Testis (tissue), 3 donors: ENCODE measurements around the gene PIAS4. TPM values are rescaled to one million over a fixed set of nuclear protein-coding genes. Genes with fewer than 3 reads are reported as not detected.

Experiments used
- DNase-seq: peaks from one replicate; pipeline ENCODE4 v3.0.0-alpha.2; 2019
- H3K27ac ChIP-seq, 2 donors: fragments of 200-600 bp; sonication (generic); one replicate each; pipeline ENCODE4 v1.5.1; 2019
- H3K27me3 ChIP-seq: fragments of 200-600 bp; sonication (generic); one replicate; pipeline ENCODE4 v1.5.1; 2019
- H3K36me3 ChIP-seq: fragments of 200-600 bp; sonication (generic); one replicate; pipeline ENCODE4 v1.5.1; 2017; ENCODE audit warnings: low read depth; ENCODE audit errors: missing control alignments
- H3K4me1 ChIP-seq: fragments of 200-600 bp; sonication (generic); one replicate; pipeline ENCODE4 v1.5.1; 2019
- H3K4me3 ChIP-seq, 2 donors: fragments of 200-600 bp; sonication (generic); one replicate each; pipeline ENCODE4 v1.5.1; 2017 to 2019
- H3K9me3 ChIP-seq: fragments of 200-600 bp; sonication (generic); one replicate; pipeline ENCODE4 v1.5.1; 2017
- POLR2A ChIP-seq: fragments of 450-650 bp; IDR thresholded peaks from one replicate; pipeline ENCODE4 v1.6.1; 2017; ENCODE audit warnings: antibody characterized with exemption, mild to moderate bottlenecking, moderate library complexity
- WGBS, 2 donors: methylation state at CpG; one replicate each; pipeline ENCODE4 v1.1.5; 2018; 5-methylcytosine and 5-hydroxymethylcytosine counted together
- intact Hi-C: fragments of 100-400 bp; cut with DNase I; formaldehyde crosslinking; loops from one replicate; pipeline ENCODE4 v1.15.1; 2023; ENCODE audit warnings: low total_unique reads
- polyA plus RNA-seq: library from polyadenylated mRNA; stranded (reverse); fragments of 350-450 nt; fragmentation: Illumina TruSeq; extraction: RNeasy Lipid Tissue Mini Kit (QIAGEN cat#74804); gene quantifications from one replicate; pipeline ENCODE4 v1.2.3, GENCODE V29; 2014; ENCODE audit warnings: low read depth, low replicate concordance; ENCODE audit not compliant: insufficient read depth
- total RNA-seq, 2 donors: library from RNA; depleted of rRNA; stranded (reverse); fragments of >200 nt; gene quantifications; one replicate each; pipeline ENCODE4 v1.2.3, GENCODE V29; 2016
- TF ChIP-seq, protein P1 (sequence below), 3 experiments: fragments of 450-650 bp in 2 of 3; fragments of 200-600 bp in 1 of 3; sonication (generic) in 1 of 3; IDR thresholded peaks; one replicate each; pipeline ENCODE4 v1.5.1; 2016 to 2019; ENCODE audit warnings: antibody characterized with exemption in 3 of 3, mild to moderate bottlenecking in 2 of 3, moderate library complexity in 1 of 3

PIAS4 gene
- total and polyA plus RNA-seq, 3 donors from 2014 or later, result 89.1 to 142 (median 94.5) TPM

DNA sequence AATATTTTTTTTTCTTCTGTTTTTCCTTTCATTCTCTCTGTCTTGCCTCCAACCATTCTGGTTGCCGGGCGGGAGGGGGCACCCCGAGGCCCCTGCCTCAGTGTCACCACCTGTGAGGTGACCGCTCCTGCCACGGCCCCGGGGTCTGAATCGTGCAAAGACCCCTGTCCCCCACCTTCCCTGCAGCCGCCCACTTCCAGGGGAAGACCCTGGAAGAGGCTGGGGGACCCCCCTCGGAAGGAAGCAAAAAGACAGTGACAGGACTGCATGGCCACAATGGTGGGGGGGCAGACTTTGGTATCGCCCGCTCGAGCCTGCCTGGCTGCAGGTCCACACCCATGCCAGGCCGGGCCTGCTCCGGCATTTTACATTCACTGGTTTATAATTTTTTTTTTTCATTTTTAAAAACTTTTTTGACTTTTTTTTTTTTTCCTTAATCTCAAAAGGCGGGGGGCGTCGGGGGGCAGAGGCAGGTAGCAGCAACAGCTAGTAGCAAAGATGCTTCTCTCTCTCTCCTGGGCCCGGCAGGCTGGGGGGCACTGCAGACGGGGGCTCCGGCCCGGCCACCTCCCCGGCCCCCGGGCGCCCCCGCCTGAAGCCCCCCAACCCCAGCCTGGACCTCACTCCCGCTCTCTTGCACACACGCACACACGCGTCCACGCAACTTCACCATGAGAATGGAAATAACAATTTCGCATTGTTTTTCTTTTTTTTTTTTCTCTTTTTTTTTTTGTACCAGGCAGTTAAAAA, 36.6 kb downstream of the PIAS4 start:
- no peak overlapping the region for H3K4me3 ChIP-seq
- peaks cover 6% of the 10 kb centered on the region for H3K4me1 ChIP-seq
- no peak overlapping the region for H3K27ac ChIP-seq
- no peak for DNase-seq
- no peaks in the 10 kb centered on the region for H3K27me3 ChIP-seq
- no peaks in the 10 kb centered on the region for H3K36me3 ChIP-seq
- no peak for TF ChIP-seq POLR2A
- TF ChIP-seq, protein P1, sequence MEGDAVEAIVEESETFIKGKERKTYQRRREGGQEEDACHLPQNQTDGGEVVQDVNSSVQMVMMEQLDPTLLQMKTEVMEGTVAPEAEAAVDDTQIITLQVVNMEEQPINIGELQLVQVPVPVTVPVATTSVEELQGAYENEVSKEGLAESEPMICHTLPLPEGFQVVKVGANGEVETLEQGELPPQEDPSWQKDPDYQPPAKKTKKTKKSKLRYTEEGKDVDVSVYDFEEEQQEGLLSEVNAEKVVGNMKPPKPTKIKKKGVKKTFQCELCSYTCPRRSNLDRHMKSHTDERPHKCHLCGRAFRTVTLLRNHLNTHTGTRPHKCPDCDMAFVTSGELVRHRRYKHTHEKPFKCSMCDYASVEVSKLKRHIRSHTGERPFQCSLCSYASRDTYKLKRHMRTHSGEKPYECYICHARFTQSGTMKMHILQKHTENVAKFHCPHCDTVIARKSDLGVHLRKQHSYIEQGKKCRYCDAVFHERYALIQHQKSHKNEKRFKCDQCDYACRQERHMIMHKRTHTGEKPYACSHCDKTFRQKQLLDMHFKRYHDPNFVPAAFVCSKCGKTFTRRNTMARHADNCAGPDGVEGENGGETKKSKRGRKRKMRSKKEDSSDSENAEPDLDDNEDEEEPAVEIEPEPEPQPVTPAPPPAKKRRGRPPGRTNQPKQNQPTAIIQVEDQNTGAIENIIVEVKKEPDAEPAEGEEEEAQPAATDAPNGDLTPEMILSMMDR (IDR thresholded peaks at IDR 0.05), result no peak
- intact Hi-C loops, result no loop called here
- H3K9me3 ChIP-seq, result no peaks in the 10 kb centered on the region
- WGBS, 2 donors, result 71 to 81% methylated on average over 27 to 31 of the region's 31 CpGs

DNA sequence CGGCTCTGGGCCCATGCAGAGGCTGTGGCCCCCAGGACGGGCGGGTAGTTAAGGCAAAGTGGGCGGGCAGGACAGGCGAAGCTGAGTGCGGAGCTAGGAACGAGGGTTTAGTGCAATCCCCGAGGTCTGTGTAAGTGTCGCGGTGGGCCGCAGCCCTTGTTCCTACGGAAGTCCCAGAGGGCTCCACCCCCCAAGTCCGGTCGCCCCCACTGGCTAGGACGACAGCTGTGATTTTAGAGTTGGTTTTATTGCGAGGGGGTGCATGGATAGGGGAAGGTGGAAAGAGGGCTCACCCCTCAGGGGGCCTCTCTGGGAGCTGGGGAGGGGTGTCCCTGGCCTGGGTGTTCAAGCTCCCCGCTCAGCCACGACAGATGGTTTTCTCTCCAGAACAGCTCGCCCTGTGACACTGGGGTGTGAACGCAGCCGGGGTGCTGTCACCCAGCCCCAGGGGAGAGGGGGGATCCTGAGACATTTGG, 37.5 kb downstream of the PIAS4 start:
- Histone ChIP-seq H3K4me1 (peaks cover 4% of the 10 kb centered on the region), H3K27me3 (no peaks in the 10 kb centered on the region), H3K9me3 (no peaks in the 10 kb centered on the region), H3K27ac (no peak overlapping the region), H3K4me3 (peak overlapping the region in 1 of 2 donors; percentile 18), H3K36me3 (no peaks in the 10 kb centered on the region)
- DNase-seq, result no peak
- 51 to 70% methylated on average over 21 of the region's 21 CpGs for WGBS, 2 donors
- TF ChIP-seq, protein P1 (IDR thresholded peaks at IDR 0.05), result no peak
- no peak for TF ChIP-seq POLR2A
- intact Hi-C loops, result no loop called here

DNA sequence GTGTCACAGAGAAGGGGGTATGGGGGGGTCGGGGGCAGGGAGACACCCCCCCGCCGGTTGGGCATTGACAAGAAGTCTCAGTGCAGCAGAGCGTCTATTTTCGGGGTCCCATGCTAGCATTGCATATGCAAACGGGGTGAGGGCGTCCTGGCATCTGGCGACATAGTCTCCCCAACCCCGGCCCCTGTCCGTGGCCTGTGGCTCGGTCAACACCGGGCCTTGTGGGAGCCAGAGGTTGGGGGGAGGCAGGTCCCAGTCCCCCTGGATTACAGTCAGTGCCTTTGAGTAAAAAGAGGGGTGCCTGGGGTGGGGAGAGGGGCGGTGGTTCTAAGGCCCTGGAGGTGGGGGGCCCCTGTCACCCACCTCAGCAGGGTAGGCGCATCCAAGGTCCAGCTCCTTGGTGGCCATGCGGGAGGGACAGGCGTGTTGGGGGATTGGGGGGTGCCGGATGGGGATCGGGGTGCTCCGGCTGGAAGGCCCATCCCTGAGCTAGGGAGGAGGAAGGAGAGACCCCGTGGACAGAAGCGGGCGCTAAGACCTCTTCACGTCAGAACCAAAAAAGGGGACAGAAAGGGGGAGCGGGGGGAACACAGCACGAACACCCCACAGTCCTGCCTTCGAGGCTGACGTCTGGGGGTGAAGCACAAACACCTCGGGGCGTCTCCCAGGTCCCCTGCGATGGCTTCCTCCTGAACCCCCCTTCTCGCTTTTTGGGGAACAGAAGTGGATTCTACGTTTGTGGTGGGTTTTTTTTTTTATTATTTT, 38.2 kb downstream of the PIAS4 start:
- H3K27me3 ChIP-seq, result no peaks in the 10 kb centered on the region
- TF ChIP-seq POLR2A, result no peak
- TF ChIP-seq, protein P1 (IDR thresholded peaks at IDR 0.05), result no peak
- WGBS, 2 donors, result 69 to 80% methylated on average over 27 to 32 of the region's 32 CpGs
- H3K4me3 ChIP-seq, result no peak overlapping the region
- H3K9me3 ChIP-seq, result no peaks in the 10 kb centered on the region
- no peak for DNase-seq
- intact Hi-C loops, result no loop called here
- H3K27ac ChIP-seq, result no peak overlapping the region
- peaks cover 4% of the 10 kb centered on the region for H3K4me1 ChIP-seq
- no peaks in the 10 kb centered on the region for H3K36me3 ChIP-seq

DNA sequence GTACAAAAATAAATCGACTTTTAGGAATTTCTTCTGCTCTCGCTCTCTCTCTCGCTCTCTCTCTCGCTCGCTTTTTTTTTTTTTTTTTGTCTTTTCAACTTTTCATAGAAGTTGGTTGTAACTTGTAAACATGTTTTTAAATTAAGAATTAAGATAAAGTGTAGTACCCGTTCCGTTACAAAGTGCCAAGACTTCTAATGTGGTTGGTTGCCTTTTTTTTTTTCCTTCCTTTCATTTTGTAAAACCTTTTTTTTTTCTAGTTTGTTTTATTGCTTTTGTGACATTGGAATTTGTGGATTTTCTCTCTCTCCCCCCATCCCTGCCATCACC, 38.8 kb downstream of the PIAS4 start:
- H3K36me3 ChIP-seq, result no peaks in the 10 kb centered on the region
- H3K27ac ChIP-seq, result no peak overlapping the region
- intact Hi-C loops, result no loop called here
- H3K4me3 ChIP-seq, result no peak overlapping the region
- TF ChIP-seq, protein P1 (IDR thresholded peaks at IDR 0.05), result no peak
- TF ChIP-seq POLR2A, result no peak
- DNase-seq, result no peak
- no peaks in the 10 kb centered on the region for H3K9me3 ChIP-seq
- no peaks in the 10 kb centered on the region for H3K27me3 ChIP-seq
- 57 to 72% methylated on average over 7 of the region's 7 CpGs for WGBS, 2 donors
- peaks cover 4% of the 10 kb centered on the region for H3K4me1 ChIP-seq
